ENCODE data around the gene PLPP3.

PLPP3 gene

DNA sequence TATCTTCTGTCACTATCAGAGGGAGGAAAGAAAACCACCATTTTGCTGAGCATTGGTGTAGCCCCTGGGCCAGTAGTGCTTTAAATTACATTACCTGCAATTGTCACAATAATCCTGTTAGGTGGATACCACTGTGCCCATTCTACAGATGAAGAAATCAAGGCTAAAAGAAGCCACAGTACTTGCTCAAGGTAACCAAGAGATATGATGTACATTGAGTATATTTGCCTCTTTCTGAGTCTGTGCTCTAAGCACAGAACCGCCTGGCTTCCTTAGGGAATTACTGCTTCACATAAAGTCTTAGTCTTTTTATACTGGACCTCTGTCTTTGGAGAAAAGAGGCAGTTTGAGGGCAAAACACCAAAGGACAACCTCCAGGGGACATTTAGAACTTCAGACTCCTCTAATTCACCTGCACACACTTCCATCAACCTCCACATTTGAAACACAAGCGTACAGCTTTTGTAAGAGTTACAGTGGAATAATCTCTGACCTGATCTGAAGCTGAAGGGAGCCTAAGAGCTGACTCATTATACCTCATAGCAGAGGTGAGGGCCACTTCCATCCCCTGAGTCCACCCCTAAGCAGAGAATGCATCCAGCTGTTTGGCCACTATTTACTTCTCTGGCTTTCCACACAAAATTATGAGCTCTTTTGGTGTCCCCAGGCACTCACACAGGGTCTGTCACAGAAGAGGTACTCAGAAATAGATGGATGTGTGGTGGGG lies 61.8 kb downstream of the PLPP3 start:
- no peak for DNase-seq

DNA sequence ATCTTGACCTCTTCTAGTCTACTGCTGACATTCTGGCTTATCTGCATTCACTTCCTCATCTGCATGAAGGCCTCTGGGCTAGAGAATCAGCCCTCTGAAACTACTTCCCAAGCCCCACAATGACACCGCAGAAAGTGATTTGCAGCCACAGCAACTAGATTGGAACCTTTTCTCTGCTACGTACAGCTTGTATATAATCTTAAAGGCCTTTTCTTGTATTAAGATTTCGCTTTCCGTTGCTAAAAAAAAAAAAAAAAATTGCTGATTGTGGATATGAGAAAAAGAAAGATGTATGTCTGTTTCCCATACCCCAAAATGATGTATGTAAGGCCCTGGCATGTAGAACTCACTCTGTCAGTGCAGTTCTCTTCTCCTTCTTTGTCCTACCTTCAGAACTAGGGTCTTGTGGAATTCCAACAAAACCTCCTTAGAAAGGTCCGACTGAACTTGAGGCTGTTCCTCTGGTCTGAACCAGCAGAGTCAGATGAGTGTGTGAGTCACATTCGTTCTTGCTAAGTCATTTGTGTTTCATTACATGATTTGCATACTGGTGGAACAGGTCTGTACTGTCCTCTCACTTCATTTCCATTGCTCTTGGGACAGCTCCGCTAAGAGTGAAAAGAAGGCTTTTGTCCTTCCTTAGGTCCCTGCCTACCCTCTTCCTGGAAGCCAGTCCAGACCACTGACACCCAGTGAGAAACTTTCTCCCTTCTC lies 62.7 kb downstream of the PLPP3 start:
- DNase-seq: no peak

GRCh38 chr1:56515898-56516538 lies 63.3 kb downstream of the PLPP3 start:
- DNase-seq: no peak

DNA sequence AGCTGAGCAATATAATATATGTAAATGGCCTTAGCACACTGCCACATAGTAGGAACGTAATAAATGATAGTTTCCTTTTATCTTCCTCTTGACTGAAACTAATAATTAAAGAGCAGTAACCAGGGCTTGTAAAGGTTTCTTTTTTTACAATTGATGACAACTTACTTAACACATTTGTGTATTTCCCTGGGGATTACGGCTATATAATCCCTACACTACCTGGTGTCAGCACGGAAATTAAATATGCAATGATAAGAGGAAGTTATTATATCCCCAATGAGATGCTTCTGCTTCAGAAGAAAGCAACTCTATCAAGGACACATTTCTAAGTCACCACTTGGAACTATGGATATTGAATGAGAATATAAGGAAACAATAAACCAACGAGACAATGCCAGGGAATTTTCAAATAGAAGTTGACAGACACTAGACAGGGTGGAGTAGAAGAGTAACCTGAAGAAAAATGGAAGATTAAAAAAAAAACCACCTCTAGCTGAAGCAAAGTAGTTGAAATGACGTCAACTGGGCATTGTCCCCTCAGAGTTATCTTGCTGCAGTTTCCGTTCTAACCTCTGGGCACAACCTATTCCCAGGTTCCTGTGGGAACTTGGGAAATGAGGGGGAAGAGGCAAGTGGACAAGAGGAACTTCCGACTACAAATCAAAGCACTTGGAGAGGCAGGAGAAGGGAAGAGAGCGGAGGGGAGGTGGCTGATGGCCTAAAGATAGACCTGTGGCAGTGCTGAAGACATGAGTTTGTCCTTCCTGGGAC lies 66.5 kb downstream of the PLPP3 start:
- DNase-seq: no peak

DNA sequence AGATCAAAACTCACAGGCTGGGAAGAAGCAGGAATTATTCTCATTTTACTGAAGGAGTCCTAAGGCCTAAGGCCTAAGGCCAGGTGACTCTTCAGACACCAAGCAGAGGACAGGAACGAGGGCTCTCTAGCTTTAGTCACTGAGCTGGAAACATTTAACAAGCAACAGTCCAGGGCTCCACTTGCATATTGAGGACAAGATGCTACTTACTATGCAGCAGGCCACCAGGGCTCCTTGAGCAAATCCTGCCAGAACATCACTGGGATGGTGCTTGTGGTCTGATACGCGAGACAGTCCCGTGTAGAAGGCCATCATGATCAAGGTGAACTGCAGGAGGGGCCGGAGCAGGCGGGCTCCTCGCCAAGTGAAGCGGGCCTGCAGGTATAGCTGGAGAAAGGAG lies 67.6 kb downstream of the PLPP3 start:
- no peak for DNase-seq

GRCh38 chr1:56511364-56511763 lies 68.0 kb downstream of the PLPP3 start:
- no peak for DNase-seq

- no peak for DNase-seq
These were observed 68.7 kb downstream of the PLPP3 start for GRCh38 chr1:56510642-56511021.

GRCh38 chr1:56509713-56510641 lies 69.4 kb downstream of the PLPP3 start:
- no peak for DNase-seq

DNA sequence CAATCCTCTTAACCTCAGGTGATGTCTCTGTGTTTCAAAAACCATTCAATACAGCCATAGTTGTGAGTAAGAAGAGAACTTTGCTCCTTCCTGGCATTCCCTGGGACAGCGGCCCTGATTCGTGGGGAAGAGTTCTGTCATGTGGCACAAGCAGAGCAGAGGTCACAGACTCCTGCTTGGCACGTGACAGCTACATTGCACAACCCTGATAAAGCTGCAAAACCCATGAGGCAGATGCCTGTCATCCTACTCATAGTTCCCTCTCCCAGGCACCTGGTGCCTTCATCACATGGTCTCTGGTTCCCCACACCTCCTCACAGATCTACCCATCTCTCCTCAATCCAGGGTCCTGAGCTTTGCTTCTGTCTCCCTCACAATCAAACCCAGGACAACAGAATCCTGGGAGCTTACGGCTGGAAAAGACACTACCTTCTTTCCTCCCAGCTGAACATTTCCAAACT lies 70.8 kb downstream of the PLPP3 start:
- no peak for DNase-seq

GRCh38 chr1:56507925-56508522 lies 71.3 kb downstream of the PLPP3 start:
- no peak for DNase-seq

- DNase-seq: no peak
These were observed 72.3 kb downstream of the PLPP3 start for GRCh38 chr1:56506951-56507491.

DNA sequence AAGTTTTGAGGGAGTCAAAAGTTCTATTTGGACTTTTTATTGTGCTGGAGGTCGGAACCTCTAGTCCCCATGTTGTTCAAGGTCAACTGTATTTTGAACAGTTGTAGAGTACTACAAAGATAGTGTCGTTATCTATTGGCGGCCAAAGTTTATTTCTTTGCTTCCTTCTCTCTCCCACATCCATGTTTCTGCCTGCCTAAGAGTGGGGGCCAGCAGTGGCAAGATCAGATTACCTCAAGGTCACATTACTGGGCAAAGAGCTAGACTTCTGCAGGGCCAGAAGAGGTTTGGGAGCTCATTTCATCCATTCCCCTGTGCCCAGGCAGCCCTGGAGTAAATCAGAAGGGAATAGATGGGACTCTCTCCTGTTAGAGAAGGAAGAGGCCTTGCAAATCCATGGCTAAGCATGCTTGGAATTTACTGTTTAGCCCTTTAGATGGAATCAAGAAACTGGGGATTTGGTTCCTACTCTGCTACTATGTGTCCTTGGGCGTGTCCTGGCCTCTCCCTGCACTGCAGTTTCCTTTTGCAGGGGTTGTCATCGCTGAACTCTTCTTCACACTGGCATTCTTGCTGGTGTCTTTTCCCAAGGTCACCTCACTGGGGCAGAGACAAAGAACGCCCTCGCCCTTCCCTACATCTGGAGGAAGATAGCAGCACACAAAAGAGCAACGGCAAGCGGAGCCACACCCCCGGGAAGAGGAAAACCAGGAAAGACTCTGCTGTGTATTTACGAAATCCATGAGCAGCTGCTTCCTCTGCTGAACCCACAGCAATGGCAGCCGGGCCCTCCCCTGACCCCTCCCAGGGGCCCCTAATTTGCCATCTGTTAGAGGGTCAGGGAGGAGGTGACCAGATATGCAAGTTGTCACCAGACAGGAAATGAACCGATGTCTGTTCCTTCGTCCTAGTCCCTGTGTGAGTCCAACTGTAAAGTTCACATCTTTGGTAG lies 73.3 kb downstream of the PLPP3 start:
- DNase-seq: no peak

GRCh38 chr1:56502700-56503245 lies 76.6 kb downstream of the PLPP3 start:
- no peak for DNase-seq

DNA sequence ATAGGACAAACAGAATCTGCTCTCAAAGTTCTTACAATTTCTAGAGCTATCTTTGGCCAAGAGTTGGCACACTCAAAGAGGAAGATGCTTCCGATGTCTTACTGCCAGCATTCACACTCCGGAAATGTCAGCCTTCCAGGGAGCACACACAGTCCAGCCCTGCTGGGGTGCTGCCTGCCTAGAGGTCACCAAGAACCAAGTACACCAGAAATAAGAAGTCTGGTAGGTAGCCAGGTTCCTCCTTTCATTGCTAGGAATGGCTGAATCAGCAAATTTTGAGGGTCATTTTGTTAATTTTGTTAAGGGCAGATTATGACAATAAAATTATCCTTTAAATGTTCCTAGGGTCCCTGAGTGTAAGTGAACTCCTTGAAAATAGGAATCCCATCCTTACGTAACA lies 77.5 kb downstream of the PLPP3 start:
- no peak for DNase-seq

DNA sequence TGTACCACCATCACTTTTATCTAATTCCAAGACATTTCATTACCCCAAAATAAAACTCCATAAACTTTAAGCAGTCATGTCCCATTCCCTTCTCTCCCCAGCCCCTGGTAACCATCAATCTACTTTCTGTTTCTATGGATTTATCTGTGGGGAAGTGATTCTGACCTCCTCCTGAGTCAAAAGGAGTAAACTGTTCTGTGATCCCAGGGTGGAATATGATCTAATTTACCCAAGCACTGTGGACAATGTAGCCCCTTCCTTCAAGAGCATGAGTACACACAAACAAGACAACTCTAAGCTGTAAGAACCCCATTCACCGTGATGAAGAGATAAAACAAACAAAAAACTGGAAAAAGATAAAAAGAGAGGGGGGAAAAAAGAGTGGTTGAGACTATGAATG lies 77.9 kb downstream of the PLPP3 start:
- DNase-seq: no peak

DNA sequence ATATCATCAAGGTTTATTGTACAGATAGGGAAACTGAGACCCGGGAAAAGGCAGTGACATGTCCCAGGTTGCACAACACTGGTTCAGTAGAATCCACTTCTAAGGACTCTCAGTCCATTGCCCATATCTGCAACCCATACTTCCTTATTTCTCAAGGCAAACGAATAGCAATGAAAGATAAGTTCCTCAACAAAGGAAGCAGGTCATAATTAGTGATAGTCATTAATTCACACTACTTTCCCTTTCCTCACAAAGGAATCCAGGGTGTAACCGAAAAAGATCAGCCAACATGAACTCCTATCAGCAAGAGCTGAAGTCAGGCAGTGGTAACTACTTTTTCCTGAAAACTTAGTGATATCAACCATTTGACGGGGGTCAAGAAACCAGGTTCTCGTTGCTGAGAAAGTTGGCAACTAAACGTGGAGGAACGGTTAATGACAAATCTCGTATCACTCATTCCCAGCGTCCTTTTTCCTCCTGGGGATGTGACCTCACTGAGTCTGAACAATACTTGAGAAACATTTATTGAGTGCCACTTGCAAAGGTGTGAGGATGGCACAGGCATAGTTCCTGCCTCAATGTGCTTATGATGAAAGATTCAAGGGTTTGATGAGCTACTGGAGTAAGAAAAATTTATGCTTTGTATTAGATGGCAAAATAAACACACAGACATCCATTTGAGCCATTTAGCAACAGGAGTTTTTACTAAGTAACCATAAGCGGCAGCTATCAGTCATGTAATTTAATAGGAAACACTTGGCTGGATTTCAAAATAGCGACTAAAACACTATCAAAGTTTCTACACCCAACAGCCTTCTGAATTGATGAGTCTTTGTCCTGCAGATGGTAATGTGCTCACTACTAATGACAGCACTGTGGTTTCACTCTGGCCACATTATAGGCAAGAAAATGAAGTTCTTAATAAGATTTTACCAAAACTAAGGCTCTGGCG lies 82.3 kb downstream of the PLPP3 start:
- no peak for DNase-seq

DNA sequence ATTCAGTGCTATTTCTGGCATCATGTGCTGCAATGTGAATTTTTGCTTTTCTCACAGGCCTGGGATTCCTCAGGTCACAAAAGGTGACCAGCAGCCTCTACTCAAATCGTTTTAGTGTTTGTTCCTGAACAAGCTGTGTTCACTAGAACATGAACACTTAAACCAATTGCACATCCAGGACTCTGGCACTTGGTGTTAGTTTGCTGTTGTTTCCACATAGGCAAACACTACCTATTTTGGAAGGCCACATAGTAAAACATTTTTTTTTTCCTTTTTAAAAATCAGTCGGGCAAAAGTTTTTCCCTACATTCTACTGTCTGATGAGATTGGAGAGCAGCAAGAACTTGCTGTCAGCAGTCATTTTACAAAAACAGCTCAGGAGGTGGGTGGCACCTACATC lies 83.2 kb downstream of the PLPP3 start:
- no peak for DNase-seq

- DNase-seq: no peak
These were observed 83.8 kb downstream of the PLPP3 start for GRCh38 chr1:56495538-56495937.

- no peak for DNase-seq
These were observed 85.1 kb downstream of the PLPP3 start for GRCh38 chr1:56494306-56494705.
